Panc1 (cell line): Measurements from ENCODE around the gene PPIP5K2.

ENCODE experiments used
- POLR2AphosphoS5 ChIP-seq: IDR thresholded peaks from 2 replicates; pipeline ENCODE4 v1.6.1; 2012; ENCODE audit warnings: mild to moderate bottlenecking, low read depth, low read length, moderate library complexity
- TF ChIP-seq, protein P1 (sequence below): fragments of 450-650 bp; IDR thresholded peaks from 2 replicates; pipeline ENCODE4 v1.5.1; 2017; ENCODE audit warnings: mild to moderate bottlenecking
- TF ChIP-seq, protein P2 (sequence below), 2 experiments: IDR thresholded peaks; 2 replicates each; pipeline ENCODE4 v1.6.1; 2011 to 2012; ENCODE audit warnings: low read depth in 2 of 2, control low read depth in 1 of 2, low read length in 1 of 2, mild to moderate bottlenecking in 1 of 2, moderate library complexity in 1 of 2; ENCODE audit not compliant: insufficient read depth in 1 of 2

DNA sequence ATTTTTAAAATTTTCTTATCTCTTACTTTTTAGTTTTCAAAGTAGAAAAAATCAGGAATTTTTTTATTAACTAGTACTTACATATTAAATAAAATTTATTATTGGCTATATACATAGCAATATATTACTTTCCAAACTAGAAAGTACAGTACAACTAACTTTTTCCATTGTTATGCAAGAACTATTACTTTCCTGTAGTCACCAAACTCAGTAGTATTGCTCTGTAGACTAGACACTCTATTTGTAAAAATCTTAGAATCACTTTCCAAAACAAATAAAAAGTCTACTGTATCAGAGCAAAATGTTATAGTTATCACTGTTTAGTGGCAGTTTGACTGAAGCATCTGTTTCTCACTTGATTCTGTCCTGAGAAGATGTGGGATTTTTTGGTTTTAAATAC is 83.1 kb downstream of the PPIP5K2 start:
- TF ChIP-seq, protein P1, sequence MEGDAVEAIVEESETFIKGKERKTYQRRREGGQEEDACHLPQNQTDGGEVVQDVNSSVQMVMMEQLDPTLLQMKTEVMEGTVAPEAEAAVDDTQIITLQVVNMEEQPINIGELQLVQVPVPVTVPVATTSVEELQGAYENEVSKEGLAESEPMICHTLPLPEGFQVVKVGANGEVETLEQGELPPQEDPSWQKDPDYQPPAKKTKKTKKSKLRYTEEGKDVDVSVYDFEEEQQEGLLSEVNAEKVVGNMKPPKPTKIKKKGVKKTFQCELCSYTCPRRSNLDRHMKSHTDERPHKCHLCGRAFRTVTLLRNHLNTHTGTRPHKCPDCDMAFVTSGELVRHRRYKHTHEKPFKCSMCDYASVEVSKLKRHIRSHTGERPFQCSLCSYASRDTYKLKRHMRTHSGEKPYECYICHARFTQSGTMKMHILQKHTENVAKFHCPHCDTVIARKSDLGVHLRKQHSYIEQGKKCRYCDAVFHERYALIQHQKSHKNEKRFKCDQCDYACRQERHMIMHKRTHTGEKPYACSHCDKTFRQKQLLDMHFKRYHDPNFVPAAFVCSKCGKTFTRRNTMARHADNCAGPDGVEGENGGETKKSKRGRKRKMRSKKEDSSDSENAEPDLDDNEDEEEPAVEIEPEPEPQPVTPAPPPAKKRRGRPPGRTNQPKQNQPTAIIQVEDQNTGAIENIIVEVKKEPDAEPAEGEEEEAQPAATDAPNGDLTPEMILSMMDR: no peak
- TF ChIP-seq, protein P2, sequence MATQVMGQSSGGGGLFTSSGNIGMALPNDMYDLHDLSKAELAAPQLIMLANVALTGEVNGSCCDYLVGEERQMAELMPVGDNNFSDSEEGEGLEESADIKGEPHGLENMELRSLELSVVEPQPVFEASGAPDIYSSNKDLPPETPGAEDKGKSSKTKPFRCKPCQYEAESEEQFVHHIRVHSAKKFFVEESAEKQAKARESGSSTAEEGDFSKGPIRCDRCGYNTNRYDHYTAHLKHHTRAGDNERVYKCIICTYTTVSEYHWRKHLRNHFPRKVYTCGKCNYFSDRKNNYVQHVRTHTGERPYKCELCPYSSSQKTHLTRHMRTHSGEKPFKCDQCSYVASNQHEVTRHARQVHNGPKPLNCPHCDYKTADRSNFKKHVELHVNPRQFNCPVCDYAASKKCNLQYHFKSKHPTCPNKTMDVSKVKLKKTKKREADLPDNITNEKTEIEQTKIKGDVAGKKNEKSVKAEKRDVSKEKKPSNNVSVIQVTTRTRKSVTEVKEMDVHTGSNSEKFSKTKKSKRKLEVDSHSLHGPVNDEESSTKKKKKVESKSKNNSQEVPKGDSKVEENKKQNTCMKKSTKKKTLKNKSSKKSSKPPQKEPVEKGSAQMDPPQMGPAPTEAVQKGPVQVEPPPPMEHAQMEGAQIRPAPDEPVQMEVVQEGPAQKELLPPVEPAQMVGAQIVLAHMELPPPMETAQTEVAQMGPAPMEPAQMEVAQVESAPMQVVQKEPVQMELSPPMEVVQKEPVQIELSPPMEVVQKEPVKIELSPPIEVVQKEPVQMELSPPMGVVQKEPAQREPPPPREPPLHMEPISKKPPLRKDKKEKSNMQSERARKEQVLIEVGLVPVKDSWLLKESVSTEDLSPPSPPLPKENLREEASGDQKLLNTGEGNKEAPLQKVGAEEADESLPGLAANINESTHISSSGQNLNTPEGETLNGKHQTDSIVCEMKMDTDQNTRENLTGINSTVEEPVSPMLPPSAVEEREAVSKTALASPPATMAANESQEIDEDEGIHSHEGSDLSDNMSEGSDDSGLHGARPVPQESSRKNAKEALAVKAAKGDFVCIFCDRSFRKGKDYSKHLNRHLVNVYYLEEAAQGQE (IDR thresholded peaks at IDR 0.05; ENCODE audit: insufficient read depth in 1 of 2, low read depth in 2 of 2, low read length in 1 of 2): no peak
- no peak for TF ChIP-seq POLR2AphosphoS5
